Measurements from ENCODE around the gene POLN. TPM values are rescaled to one million over a fixed set of nuclear protein-coding genes. Genes with fewer than 3 reads are reported as not detected.

The POLN gene
- total RNA-seq, 1 experiment from 2014 or later = 1.2 TPM

- Histone ChIP-seq H3K36me3 (ENCODE audit: control insufficient read depth, insufficient read depth, low read length) (no peaks in the 10 kb centered on the region), H3K4me1 (no peaks in the 10 kb centered on the region), H3K4me3 (ENCODE audit: low read depth, low read length) (no peak overlapping the region), H3K27me3 (replicated peaks; ENCODE audit: control insufficient read depth, insufficient read depth, low read length) (no peaks in the 10 kb centered on the region), H3K9me3 (no peaks in the 10 kb centered on the region)
- Mint-ChIP-seq H3K9me3 (ENCODE audit: unreplicated experiment) (no peaks in the 10 kb centered on the region), H3K4me3 (ENCODE audit: unreplicated experiment) (no peak overlapping the region), H3K4me1 (ENCODE audit: low read depth, unreplicated experiment) (no peaks in the 10 kb centered on the region), H3K27me3 (ENCODE audit: insufficient read depth, unreplicated experiment) (peaks cover 3% of the 10 kb centered on the region), H3K27ac (ENCODE audit: unreplicated experiment) (no peak overlapping the region), H3K36me3 (ENCODE audit: insufficient read depth, unreplicated experiment) (no peaks in the 10 kb centered on the region)
- TF ChIP-seq CTCF (IDR thresholded peaks at IDR 0.05; ENCODE audit: insufficient read depth in 1 of 2, low read depth in 1 of 2, low read length in 1 of 2, severe bottlenecking in 1 of 2, unreplicated experiment in 1 of 2) = no peak
- intact Hi-C loops (cut with micrococcal nuclease; ENCODE audit: unreplicated experiment) = no loop called here
- ChIA-PET POLR2A (no interaction called here), CTCF (no interaction called here)
- DNase-seq = no peak
- no TSS peak for BruUV-seq (replicated peaks)
Observed at GRCh38 chr4:2082627-2083026, 159.3 kb downstream of the POLN start.

GRCh38 chr4:2082118-2082517, 159.8 kb downstream of the POLN start:
- ChIA-PET POLR2A (no interaction called here), CTCF (interaction anchor here (1.0 kb wide), 1 partner anchor 96 kb away, joined by 3 read pairs; no protein-coding TSS in a partner anchor)
- intact Hi-C loops (cut with micrococcal nuclease; ENCODE audit: unreplicated experiment) = no loop called here
- no peak overlapping the region for H3K27ac Mint-ChIP-seq (ENCODE audit: unreplicated experiment)
- Histone ChIP-seq H3K9me3 (no peaks in the 10 kb centered on the region), H3K36me3 (ENCODE audit: control insufficient read depth, insufficient read depth, low read length) (no peaks in the 10 kb centered on the region), H3K4me3 (ENCODE audit: low read depth, low read length) (no peak overlapping the region), H3K27me3 (replicated peaks; ENCODE audit: control insufficient read depth, insufficient read depth, low read length) (no peaks in the 10 kb centered on the region), H3K4me1 (no peaks in the 10 kb centered on the region)
- TF ChIP-seq CTCF (IDR thresholded peaks at IDR 0.05; ENCODE audit: insufficient read depth in 1 of 2, low read depth in 1 of 2, low read length in 1 of 2, severe bottlenecking in 1 of 2, unreplicated experiment in 1 of 2) = no peak
- no peaks in the 10 kb centered on the region for H3K36me3 Mint-ChIP-seq (ENCODE audit: insufficient read depth, unreplicated experiment)
- no peak overlapping the region for H3K4me3 Mint-ChIP-seq (ENCODE audit: unreplicated experiment)
- H3K27me3 Mint-ChIP-seq (ENCODE audit: insufficient read depth, unreplicated experiment) = peaks cover 3% of the 10 kb centered on the region
- no TSS peak for BruUV-seq (replicated peaks)
- H3K9me3 Mint-ChIP-seq (ENCODE audit: unreplicated experiment) = no peaks in the 10 kb centered on the region
- no peaks in the 10 kb centered on the region for H3K4me1 Mint-ChIP-seq (ENCODE audit: low read depth, unreplicated experiment)
- no peak for DNase-seq

DNA sequence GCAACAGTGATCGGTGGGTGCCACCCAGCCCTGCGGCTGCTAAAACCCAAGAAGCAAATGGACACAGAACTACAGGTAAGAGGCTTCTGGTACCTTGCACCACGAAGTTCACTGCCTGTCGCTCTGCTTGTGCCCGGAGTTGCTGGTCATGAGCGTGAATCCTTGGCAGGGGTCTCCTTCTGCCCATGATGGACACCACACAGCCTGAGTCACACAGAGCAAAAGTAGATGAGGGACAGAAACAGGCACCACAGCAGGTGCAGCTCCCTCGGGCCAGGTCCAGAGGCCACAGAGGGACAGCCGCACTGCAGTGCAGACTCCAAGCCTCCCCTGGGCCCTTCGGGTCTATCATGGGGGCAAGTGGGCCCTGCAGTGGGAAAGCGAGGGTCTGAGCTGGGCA, 160.4 kb downstream of the POLN start:
- TF ChIP-seq CTCF (IDR thresholded peaks at IDR 0.05; ENCODE audit: insufficient read depth in 1 of 2, low read depth in 1 of 2, low read length in 1 of 2, severe bottlenecking in 1 of 2, unreplicated experiment in 1 of 2) = no peak
- Histone ChIP-seq H3K27me3 (replicated peaks; ENCODE audit: control insufficient read depth, insufficient read depth, low read length) (no peaks in the 10 kb centered on the region), H3K36me3 (ENCODE audit: control insufficient read depth, insufficient read depth, low read length) (no peaks in the 10 kb centered on the region), H3K4me1 (no peaks in the 10 kb centered on the region), H3K9me3 (no peaks in the 10 kb centered on the region), H3K4me3 (ENCODE audit: low read depth, low read length) (no peak overlapping the region)
- Mint-ChIP-seq H3K27me3 (ENCODE audit: insufficient read depth, unreplicated experiment) (peaks cover 3% of the 10 kb centered on the region), H3K36me3 (ENCODE audit: insufficient read depth, unreplicated experiment) (no peaks in the 10 kb centered on the region), H3K4me1 (ENCODE audit: low read depth, unreplicated experiment) (no peaks in the 10 kb centered on the region), H3K4me3 (ENCODE audit: unreplicated experiment) (no peak overlapping the region), H3K9me3 (ENCODE audit: unreplicated experiment) (no peaks in the 10 kb centered on the region), H3K27ac (ENCODE audit: unreplicated experiment) (no peak overlapping the region)
- BruUV-seq (replicated peaks) = no TSS peak
- no peak for DNase-seq
- intact Hi-C loops (cut with micrococcal nuclease; ENCODE audit: unreplicated experiment) = no loop called here
- ChIA-PET CTCF (interaction anchor here (1.0 kb wide), 1 partner anchor 96 kb away, joined by 3 read pairs; no protein-coding TSS in a partner anchor), POLR2A (interaction anchor here (0.7 kb wide), 1 partner anchor 161 kb away, joined by 6 read pairs; no protein-coding TSS in a partner anchor)

All from Caco-2 (cell line).